ENCODE results near the gene ZNF280B. TPM values are rescaled to one million over a fixed set of nuclear protein-coding genes. Genes with fewer than 3 reads are reported as not detected.
"Not testable (repeated sequence)": the region's sequence is repeated elsewhere in the genome, so short reads cannot be mapped to it uniquely, and the experiment has no call there.

Gene ZNF280B
- total RNA-seq, 2 experiments from 2014 or later: 2.4 to 2.7 TPM

DNA sequence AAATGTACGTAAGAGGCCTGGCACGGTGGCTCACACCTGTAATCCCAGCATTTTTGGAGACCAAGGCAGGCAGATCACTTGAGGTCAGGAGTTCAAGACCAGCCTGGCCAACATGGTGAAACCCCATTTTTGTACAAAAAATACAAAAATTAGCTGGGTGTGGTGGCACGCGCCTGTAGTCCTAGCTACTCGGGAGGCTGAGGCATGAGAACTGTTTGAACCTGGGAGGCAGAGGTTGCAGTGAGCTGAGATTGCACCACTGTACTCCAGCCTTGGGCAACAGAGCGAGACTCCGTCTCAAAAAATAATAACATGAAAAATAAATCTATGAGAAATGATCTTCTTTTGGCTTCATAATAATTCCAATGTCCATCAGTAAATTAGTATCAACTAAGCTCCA lies 2.3 kb upstream of the ZNF280B start:
- not testable (repeated sequence) for H3K4me3 Mint-ChIP-seq
- peaks cover 20% of the 10 kb centered on the region for H3K36me3 Mint-ChIP-seq

DNA sequence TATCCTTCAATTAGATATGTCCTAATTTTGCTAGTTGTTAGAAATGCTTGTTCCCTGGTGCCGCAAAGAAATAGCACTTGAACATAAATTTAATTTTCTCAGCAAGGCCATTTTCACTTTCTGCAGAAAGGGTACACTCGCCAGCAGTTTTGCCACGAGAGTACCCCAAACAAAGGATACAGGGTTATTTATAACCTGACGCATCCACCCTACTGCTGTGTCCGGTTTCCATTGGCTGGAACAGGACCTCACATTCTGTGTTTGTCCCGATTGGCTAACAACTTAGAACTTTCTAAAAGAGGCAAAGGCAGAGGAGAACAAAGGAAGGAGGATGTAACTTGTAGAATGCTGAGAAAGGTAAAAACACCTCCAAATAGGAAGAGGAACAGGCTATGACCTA lies 1.4 kb upstream of the ZNF280B start:
- ATAC-seq; H3K27ac Mint-ChIP-seq; H3K4me3 Mint-ChIP-seq; DNase-seq; H3K9me3 Mint-ChIP-seq (ENCODE audit: low read depth): not testable (repeated sequence)
- Mint-ChIP-seq H3K4me1 (peaks cover 11% of the 10 kb centered on the region), H3K27me3 (peaks cover 33% of the 10 kb centered on the region), H3K36me3 (peaks cover 24% of the 10 kb centered on the region)
- CTCF ChIA-PET: interaction anchor here (1.1 to 1.7 kb wide), 3 partner anchors 8 to 244 kb away, joined by 3 to 9 read pairs (median 7); no protein-coding TSS in a partner anchor

More for the DNA sequence above, 2.3 kb upstream of the ZNF280B start:
- H3K27ac Mint-ChIP-seq; H3K9me3 Mint-ChIP-seq (ENCODE audit: low read depth); CTCF ChIA-PET; DNase-seq; ATAC-seq: not testable (repeated sequence)
- Mint-ChIP-seq H3K27me3 (peaks cover 41% of the 10 kb centered on the region), H3K4me1 (peaks cover 11% of the 10 kb centered on the region)

DNA sequence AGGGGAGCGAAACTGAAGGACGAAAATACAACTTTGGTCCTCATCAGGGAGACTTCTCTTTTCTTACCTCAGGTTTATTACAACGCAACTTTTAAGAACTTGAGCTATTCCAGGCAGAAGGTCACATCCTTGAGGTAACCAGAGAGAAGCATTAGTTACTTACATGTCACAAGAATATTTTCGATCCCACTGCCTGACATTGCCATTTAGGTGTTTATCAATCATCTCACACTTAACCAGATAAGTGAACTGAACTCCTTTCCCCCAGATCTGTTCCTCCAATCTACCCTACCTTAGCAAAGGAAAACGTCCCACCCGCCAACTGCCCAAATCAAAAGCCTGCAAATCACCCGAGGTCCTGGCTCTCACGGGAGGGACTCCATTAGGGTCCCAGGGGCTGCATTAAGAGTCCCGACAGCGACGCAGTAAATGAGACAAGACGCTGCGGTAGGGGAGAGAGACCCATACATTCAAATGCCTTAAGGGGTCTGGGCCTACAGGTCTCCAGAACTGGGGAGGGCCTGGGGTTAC lies 734 bp downstream of the ZNF280B start:
- Mint-ChIP-seq H3K27me3 (peaks cover 15% of the 10 kb centered on the region), H3K9me3 (ENCODE audit: low read depth) (peaks cover 10% of the 10 kb centered on the region), H3K27ac (no peak overlapping the region), H3K4me3 (peak overlapping the region; percentile 66), H3K4me1 (peaks cover 11% of the 10 kb centered on the region), H3K36me3 (peaks cover 32% of the 10 kb centered on the region)
- DNase-seq (no peak), ATAC-seq (no peak)
- CTCF ChIA-PET: interaction anchor here (0.7 to 1.6 kb wide), 6 partner anchors 10 to 300 kb away, joined by 3 to 5 read pairs (median 3); no protein-coding TSS in a partner anchor

DNA sequence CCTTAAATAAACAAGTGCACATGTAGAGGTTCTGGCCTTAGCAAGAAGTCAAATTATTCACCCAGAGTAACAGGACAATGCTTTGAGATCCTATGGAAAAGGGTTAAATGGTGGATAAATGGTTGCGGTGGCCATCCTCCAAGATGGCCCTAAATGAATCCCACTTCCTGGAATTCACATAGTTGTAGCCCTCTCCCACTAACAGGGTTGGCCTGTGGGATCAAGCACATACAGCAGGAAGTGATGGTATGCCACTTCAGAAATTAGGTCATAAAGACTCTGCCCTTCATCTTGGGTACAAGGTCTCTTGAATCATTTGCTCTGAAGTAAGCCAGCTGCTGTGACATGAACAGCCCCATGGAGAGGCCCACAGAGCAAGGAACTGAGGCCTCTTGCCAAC lies 1.8 kb downstream of the ZNF280B start:
- Mint-ChIP-seq H3K27ac (no peak overlapping the region), H3K4me3 (no peak overlapping the region), H3K27me3 (peaks cover 5% of the 10 kb centered on the region), H3K36me3 (peaks cover 32% of the 10 kb centered on the region), H3K9me3 (ENCODE audit: low read depth) (peaks cover 10% of the 10 kb centered on the region), H3K4me1 (peaks cover 11% of the 10 kb centered on the region)
- CTCF ChIA-PET: interaction anchor here (1.4 kb wide), 1 partner anchor 96 kb away, joined by 3 read pairs; no protein-coding TSS in a partner anchor
- ATAC-seq (no peak), DNase-seq (no peak)

DNA sequence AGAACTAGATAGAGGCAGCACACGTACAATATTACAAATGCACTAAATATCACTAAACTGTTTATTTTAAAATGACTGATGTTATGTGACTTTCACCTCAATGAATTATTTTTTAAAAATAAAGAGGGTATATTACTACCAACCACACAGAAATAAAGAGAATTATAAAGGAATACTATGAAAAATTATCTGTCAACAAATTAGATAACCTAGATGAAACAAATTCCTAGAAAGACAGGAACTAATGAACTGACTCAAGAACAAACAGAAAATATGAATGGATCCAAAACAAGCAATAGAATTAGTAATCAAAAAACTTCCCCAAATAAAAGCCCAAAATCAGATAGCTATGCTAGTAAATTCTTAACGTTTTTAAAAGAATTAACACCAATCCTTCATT lies 10.3 kb downstream of the ZNF280B start:
- DNase-seq (no peak), ATAC-seq (no peak)
- no peaks in the 10 kb centered on the region for H3K4me1 Mint-ChIP-seq
- no peaks in the 10 kb centered on the region for H3K9me3 Mint-ChIP-seq (ENCODE audit: low read depth)
- no peak overlapping the region for H3K27ac Mint-ChIP-seq
- H3K4me3 Mint-ChIP-seq: no peak overlapping the region
- no peaks in the 10 kb centered on the region for H3K27me3 Mint-ChIP-seq
- peaks cover 10% of the 10 kb centered on the region for H3K36me3 Mint-ChIP-seq
- CTCF ChIA-PET: interaction anchor here (0.8 kb wide), 1 partner anchor 10 kb away, joined by 3 read pairs; the partner anchor contains the start of gene ZNF280B

DNA sequence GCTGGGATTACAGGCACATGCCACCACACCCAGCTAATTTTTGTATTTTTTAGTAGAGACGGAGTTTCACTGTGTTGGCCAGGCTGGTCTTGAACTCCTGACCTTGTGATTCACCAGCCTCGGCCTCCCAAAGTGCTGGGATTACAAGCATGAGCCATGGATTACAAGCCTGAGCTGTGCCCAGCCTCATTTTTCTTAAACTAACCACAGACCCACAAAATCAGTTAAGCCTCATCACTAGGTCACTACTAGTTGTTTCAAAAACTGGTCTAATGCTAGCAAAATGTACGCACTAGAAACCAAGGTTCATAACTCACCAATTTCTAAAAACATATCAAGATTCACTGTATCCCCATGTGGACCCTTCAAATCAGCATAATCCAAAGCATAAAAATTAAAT lies 17.0 kb downstream of the ZNF280B start:
- H3K27me3 Mint-ChIP-seq; H3K9me3 Mint-ChIP-seq (ENCODE audit: low read depth); DNase-seq; H3K27ac Mint-ChIP-seq; H3K4me1 Mint-ChIP-seq; CTCF ChIA-PET; ATAC-seq; H3K4me3 Mint-ChIP-seq: not testable (repeated sequence)
- H3K36me3 Mint-ChIP-seq: peaks cover 18% of the 10 kb centered on the region

DNA sequence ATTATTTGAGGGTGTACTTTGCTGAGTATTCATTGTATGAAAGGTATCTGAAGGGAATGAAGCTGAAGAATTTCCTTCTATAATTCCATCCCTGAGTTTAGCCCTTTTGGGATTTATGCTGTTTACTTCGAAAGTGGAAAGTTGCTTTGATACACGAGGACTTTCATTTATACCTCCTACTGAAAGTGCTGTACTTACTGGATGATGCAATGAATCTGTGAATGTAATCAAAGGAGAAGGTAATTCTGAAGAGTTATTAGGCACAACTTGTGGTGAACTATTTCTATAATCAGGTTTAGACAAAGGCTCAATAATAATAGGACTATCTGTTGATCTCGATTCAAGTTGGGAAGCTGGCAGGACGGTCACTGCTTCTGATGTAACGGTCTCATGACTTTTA lies 19.8 kb downstream of the ZNF280B start:
- CTCF ChIA-PET: interaction anchor here (1.2 to 2.2 kb wide), 2 partner anchors 17 to 25 kb away, joined by 3 to 4 read pairs; no protein-coding TSS in a partner anchor
- no peaks in the 10 kb centered on the region for H3K27me3 Mint-ChIP-seq
- H3K27ac Mint-ChIP-seq: no peak overlapping the region

DNA sequence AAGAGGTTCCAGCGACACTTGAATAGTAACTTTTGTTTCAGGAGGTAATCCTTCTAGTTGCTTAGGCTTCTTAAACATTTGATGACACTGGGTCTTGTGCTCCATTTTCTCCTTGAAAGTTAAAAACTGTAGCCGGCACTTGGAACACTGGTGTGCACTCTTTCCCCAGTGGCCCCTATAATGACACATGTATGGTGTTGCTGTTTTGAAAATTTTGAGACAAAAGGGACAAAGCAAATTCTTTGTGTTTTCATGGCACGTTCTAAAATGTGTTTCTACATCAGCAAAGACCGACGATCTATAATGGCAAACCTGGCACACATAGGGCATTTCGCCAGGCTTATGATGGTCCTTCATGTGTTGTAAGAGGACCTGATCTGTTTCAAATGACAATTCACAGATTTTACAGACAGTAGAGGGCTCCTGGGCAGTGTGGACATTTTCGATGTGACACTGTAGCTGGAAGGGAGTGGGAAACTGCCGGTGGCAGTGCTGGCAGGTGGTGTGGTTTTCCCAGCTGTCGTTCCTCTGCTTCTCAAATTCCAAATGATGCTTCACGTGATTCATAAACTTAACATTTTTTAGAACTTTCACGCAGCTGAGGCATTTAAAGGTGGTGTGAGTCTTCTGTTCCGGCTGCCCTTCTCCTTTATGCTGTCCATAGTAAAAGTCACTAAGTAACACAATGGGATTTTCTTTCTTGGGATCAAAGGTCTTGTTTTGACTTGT lies 20.5 kb downstream of the ZNF280B start:
- Mint-ChIP-seq H3K27ac (no peak overlapping the region), H3K36me3 (peaks cover 12% of the 10 kb centered on the region), H3K9me3 (ENCODE audit: low read depth) (no peaks in the 10 kb centered on the region), H3K4me3 (no peak overlapping the region), H3K27me3 (no peaks in the 10 kb centered on the region), H3K4me1 (no peaks in the 10 kb centered on the region)
- CTCF ChIA-PET: no interaction called here
- no peak for ATAC-seq
- DNase-seq: no peak

More for the DNA sequence above, 19.8 kb downstream of the ZNF280B start:
- Mint-ChIP-seq H3K36me3 (peaks cover 16% of the 10 kb centered on the region), H3K4me1 (no peaks in the 10 kb centered on the region), H3K4me3 (no peak overlapping the region), H3K9me3 (ENCODE audit: low read depth) (no peaks in the 10 kb centered on the region)
- no peak for DNase-seq
- ATAC-seq: no peak

DNA sequence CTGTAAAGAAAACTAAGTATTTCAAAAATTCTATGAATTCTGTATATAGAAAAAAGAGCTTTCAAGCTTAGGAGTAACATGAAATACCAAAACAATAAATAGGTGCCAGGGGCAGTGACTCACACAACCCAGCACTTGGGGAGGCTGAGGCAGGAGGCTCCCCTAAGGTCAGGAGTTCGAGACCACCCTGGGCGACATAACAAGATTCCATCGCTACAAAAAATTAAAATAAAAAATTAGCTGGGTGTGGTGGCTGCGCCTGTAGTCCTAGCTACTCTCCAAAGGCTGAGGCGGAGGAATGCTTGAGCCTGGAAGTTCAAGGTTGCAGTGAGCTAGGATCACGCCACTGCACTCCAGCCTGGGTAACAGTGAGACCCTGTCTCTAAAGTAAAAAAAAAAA lies 21.5 kb downstream of the ZNF280B start:
- DNase-seq: no peak
- Mint-ChIP-seq H3K36me3 (peaks cover 12% of the 10 kb centered on the region), H3K9me3 (ENCODE audit: low read depth) (no peaks in the 10 kb centered on the region), H3K4me1 (no peaks in the 10 kb centered on the region), H3K4me3 (no peak overlapping the region), H3K27ac (no peak overlapping the region), H3K27me3 (no peaks in the 10 kb centered on the region)
- ATAC-seq: no peak
- CTCF ChIA-PET: interaction anchor here (1.6 kb wide), 1 partner anchor 290 kb away, joined by 3 read pairs; no protein-coding TSS in a partner anchor

DNA sequence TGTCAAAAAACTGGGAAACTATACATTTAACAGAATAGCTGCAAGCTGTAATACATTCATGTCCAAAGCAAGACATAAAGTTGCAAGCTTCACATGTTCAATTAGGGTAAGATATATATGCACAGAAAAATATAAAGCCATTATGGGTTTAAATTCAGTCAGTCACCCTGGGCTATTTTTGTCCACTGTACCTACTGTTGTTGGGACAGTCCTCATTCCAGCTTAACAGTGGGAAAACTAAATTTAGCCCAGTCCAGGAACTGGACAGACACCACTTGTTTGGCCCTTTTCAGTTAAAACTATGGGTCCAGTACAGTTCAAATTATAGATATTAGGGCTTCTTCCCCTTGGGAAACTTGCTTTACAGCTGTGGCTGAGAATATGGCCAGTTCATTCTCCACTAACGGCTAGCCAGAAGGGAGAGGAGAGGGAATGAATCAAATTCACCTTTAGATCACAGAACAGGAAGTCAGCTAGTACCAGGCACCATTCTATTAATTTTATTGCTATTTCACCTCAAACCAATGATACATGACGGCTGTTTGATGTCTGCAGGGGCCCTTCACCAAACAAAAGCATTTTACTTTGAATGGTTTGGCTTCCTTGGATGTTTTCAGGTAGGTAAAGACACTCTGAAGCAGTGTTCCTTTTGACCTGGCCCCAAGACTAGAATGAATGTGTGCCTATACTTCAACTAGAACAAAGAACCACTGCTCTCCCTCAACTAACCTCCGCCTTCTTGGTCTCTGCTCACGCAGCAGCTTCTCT lies 22.2 kb downstream of the ZNF280B start:
- Mint-ChIP-seq H3K27me3 (no peaks in the 10 kb centered on the region), H3K4me1 (no peaks in the 10 kb centered on the region), H3K4me3 (no peak overlapping the region), H3K27ac (no peak overlapping the region), H3K36me3 (peaks cover 9% of the 10 kb centered on the region), H3K9me3 (ENCODE audit: low read depth) (no peaks in the 10 kb centered on the region)
- ATAC-seq (no peak), DNase-seq (no peak)
- CTCF ChIA-PET: interaction anchor here (1.6 kb wide), 1 partner anchor 289 kb away, joined by 3 read pairs; no protein-coding TSS in a partner anchor

DNA sequence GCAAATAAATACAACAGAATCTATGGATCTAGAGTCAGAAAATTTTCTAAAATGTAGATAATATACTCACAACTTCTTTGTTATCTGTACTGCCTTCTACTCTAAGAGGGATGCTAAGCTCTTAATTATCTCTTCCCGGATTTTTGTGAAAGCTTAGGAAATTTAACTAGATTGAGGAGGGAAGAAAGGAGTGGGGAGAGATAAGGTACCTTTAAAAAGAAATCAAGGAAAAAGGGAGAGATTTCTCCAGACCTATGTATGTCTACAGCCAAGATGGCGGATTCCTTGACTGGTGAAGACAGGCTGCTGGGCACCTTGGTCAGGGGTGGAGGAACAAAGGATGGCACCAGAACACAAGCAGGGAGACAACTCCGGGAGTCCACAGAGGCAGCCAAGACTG lies 23.0 kb downstream of the ZNF280B start:
- no peaks in the 10 kb centered on the region for H3K27me3 Mint-ChIP-seq
- ATAC-seq (no peak), DNase-seq (no peak)
- CTCF ChIA-PET: no interaction called here
- no peaks in the 10 kb centered on the region for H3K4me1 Mint-ChIP-seq
- peaks cover 7% of the 10 kb centered on the region for H3K36me3 Mint-ChIP-seq
- no peak overlapping the region for H3K27ac Mint-ChIP-seq
- no peak overlapping the region for H3K4me3 Mint-ChIP-seq
- H3K9me3 Mint-ChIP-seq (ENCODE audit: low read depth): no peaks in the 10 kb centered on the region

DNA sequence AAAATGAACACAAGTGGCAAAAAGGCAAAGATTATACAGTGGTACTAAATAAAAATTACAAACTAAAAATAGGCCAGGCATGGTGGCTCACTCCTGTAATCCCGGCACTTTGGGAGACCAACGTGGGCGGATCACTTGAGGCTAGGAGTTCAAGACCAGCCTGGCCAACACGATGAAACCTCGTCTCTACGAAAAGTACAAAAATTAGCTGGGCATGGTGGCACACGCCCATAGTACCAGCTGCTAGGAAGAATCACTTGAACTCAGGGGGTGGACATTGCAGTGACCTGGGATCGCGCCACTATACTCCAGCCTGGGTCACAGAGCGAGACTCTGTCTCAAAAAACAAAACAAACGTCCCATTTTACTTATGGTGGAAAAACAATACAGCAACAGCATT lies 24.5 kb downstream of the ZNF280B start:
- Mint-ChIP-seq H3K36me3 (peaks cover 5% of the 10 kb centered on the region), H3K4me3 (no peak overlapping the region), H3K27ac (no peak overlapping the region), H3K4me1 (no peaks in the 10 kb centered on the region), H3K9me3 (ENCODE audit: low read depth) (no peaks in the 10 kb centered on the region), H3K27me3 (no peaks in the 10 kb centered on the region)
- DNase-seq: no peak
- ATAC-seq: no peak
- CTCF ChIA-PET: interaction anchor here (1.1 kb wide), 1 partner anchor 104 kb away, joined by 3 read pairs; no protein-coding TSS in a partner anchor

DNA sequence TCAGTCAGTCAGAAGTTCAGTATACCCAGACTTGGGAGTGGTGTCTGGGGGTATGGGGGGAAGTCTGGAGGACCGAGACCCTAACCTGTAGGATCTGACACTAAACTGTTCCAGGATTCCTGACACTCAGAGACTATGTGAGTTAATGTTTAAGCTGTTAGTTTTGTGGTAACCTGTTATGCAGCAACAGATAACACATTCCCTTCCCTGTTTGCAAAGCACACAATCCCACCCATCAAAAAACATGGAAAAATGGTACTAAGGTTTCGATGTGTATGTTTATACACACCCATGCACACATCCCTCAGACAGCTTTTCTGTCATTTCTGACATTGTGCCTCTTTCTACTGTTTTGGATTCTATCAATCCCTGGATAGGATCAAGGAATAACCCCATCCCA lies 27.6 kb downstream of the ZNF280B start:
- Mint-ChIP-seq H3K36me3 (peaks cover 2% of the 10 kb centered on the region), H3K4me1 (no peaks in the 10 kb centered on the region), H3K9me3 (ENCODE audit: low read depth) (no peaks in the 10 kb centered on the region), H3K27me3 (no peaks in the 10 kb centered on the region), H3K4me3 (no peak overlapping the region), H3K27ac (no peak overlapping the region)
- CTCF ChIA-PET: interaction anchor here (1.5 kb wide), 1 partner anchor 10 kb away, joined by 3 read pairs; no protein-coding TSS in a partner anchor
- DNase-seq (no peak), ATAC-seq (no peak)

Measured in activated CD8-positive, alpha-beta memory T cell treated with anti-CD3 and anti-CD28 coated beads, Interleukin-2, amount 10 ng/mL, durations not matched to agents 7 days and 5 days (primary cell).